GOT3 (cell line): Measurements from ENCODE around the gene PRR20C.
"Not testable (repeated sequence)": the region's sequence is repeated elsewhere in the genome, so short reads cannot be mapped to it uniquely, and the experiment has no call there.

Experiments
- DNase-seq: peaks from one replicate; lab custom pipeline; 2025; ENCODE audit warnings: mixed read lengths; lab: John Stamatoyannopoulos, UW

PRR20C gene

GRCh38 chr13:57153761-57154160 is at the start of gene PRR20C:
TSS of gene PRR20C (plus strand) at chr13:57154061. CDS start at chr13:57154448, 387 bp downstream.
- DNase-seq = not testable (repeated sequence)

- no peak for DNase-seq
Measured at GRCh38 chr13:57114945-57115344, 38.9 kb upstream of the PRR20C start.

DNA sequence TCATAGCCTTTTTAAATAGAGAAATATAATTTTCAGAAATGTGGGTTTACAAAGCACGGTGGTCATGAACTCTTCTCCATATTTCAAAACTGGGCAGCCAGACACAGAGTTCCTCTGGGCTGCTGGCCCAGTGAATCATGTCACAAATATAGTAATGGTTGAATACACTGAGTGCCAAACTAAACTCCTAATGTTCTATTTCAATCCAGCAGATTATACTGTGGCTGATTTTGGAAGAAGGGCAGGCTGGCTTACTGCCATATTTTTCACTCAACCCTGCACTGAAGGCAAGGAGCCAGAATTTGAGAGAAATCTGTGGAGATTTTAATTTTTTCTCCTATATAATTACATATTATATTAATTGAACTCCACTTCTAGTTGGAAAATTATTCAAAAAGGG is 30.2 kb upstream of the PRR20C start:
- no peak for DNase-seq

GRCh38 chr13:57128909-57129308 is 25.0 kb upstream of the PRR20C start:
- DNase-seq = no peak

GRCh38 chr13:57136093-57136492 is 17.8 kb upstream of the PRR20C start:
- no peak for DNase-seq

GRCh38 chr13:57137585-57137984 is 16.3 kb upstream of the PRR20C start:
- DNase-seq = no peak

GRCh38 chr13:57138988-57139387 is 14.9 kb upstream of the PRR20C start:
- DNase-seq = no peak

DNA sequence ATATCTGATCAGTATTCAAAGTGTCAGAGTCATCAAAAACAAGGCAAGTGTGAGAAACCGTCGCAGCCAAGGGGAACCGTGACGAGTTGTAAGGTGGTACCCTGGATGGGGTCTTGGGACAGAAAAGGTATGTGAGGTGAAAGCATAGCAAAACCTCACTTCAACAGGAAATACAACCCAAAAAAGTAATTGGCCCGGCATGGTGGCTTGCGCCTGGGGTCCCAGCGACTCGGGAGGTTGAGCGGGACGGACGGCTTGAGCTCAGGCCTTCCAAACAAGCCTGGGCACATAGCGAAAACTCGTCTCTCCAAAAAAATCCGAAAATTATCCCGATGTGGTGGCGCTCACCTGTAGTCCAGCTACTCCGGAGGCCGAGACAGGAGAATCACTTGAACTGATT is 14.1 kb upstream of the PRR20C start:
- DNase-seq = not testable (repeated sequence)

GRCh38 chr13:57140235-57140968 is 13.5 kb upstream of the PRR20C start, which contains the start of gene PRR20A:
TSS of gene PRR20A (plus strand) at chr13:57140918. CDS start at chr13:57141305, 387 bp downstream.
- not testable (repeated sequence) for DNase-seq

GRCh38 chr13:57147188-57147587 is 6.7 kb upstream of the PRR20C start, which contains the start of gene PRR20B:
TSS of gene PRR20B (plus strand) at chr13:57147488. CDS start at chr13:57147875, 387 bp downstream.
- not testable (repeated sequence) for DNase-seq

DNA sequence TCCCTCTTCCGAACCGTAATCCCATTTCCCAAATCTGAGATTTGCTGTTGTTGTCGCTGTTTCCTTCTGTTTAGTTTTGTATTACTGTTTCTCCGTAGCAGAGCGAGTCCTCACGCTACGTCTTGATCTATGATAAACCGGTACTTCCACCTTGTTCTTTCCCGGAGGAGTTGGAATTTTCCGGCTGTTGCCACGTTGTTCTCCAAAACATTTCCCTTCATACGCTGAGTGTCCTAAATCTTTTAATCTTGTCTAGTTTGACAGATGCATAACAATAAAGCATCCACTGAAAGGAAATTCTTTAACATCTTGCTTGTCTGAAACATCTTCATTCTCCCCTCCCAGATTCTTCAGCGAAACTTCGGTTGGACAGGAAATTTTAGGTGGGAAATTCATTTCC is 5.8 kb upstream of the PRR20C start:
- DNase-seq = not testable (repeated sequence)

GRCh38 chr13:57160332-57160731 is 6.5 kb downstream of the PRR20C start, which contains the start of gene PRR20D:
TSS of gene PRR20D (plus strand) at chr13:57160632. CDS start at chr13:57161019, 387 bp downstream.
- DNase-seq = not testable (repeated sequence)

DNA sequence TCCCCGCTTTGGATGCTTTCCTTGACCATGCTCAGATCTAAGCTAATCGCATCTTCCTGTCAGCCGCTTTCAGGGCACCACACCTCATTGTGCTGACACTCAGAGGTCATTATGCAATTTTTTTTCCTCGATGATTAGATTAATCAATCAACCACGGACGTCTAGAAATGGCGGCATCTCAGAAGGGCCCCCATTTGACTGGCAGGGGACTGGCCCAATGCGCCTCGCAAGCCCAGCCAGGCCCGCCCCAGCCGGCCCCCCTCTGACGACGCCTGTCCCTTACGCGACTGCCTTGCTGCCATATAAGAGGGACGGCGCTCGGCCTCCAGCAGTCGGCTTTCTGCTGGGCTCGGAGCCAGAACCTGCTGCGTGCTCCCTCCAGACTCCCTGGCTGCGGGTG is 13.0 kb downstream of the PRR20C start, which contains the start of gene PRR20E:
TSS of gene PRR20E (plus strand) at position 301 of the 400 bp plus-strand sequence. CDS start 387 bp downstream, outside the sequence.
- DNase-seq = not testable (repeated sequence)

- DNase-seq = no peak
Measured at GRCh38 chr13:57191667-57192066, 37.8 kb downstream of the PRR20C start.
